Measurements from ENCODE around the gene CRLF2. TPM values are rescaled to one million over a fixed set of nuclear protein-coding genes. Genes with fewer than 3 reads are reported as not detected.

The CRLF2 gene
- total RNA-seq, 1 donor from 2014 or later = not detected

DNA sequence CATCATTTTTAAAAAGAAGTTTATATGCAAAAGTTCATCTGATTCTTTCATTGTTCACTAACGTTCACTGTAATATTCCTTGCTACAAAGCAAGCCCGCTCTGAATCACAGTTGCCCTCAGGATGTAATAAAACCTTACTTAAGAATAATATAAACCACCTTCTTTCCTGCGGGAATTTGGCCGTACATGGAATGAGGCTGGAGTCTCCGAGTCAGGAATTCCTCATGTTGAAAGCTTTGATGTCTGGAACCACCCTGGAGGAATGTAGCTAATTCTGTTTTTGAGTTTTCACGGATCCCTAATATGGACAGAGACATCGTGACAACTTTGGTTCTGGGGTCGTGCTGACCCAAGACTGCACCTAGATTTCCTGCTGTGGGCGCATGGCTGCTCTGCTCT, 58.5 kb downstream of the CRLF2 start:
- no peaks in the 10 kb centered on the region for H3K9me3 ChIP-seq (replicated peaks)
- peaks cover 30% of the 10 kb centered on the region for H3K27me3 ChIP-seq (ENCODE audit: low read depth)
- H3K27ac ChIP-seq (replicated peaks) = no peak overlapping the region
- DNase-seq = no peak
- TF ChIP-seq, protein P1, sequence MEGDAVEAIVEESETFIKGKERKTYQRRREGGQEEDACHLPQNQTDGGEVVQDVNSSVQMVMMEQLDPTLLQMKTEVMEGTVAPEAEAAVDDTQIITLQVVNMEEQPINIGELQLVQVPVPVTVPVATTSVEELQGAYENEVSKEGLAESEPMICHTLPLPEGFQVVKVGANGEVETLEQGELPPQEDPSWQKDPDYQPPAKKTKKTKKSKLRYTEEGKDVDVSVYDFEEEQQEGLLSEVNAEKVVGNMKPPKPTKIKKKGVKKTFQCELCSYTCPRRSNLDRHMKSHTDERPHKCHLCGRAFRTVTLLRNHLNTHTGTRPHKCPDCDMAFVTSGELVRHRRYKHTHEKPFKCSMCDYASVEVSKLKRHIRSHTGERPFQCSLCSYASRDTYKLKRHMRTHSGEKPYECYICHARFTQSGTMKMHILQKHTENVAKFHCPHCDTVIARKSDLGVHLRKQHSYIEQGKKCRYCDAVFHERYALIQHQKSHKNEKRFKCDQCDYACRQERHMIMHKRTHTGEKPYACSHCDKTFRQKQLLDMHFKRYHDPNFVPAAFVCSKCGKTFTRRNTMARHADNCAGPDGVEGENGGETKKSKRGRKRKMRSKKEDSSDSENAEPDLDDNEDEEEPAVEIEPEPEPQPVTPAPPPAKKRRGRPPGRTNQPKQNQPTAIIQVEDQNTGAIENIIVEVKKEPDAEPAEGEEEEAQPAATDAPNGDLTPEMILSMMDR (IDR thresholded peaks at IDR 0.05; ENCODE audit: borderline replicate concordance) = no peak
- intact Hi-C loops (cut with micrococcal nuclease) = no loop called here
- no peak overlapping the region for H3K4me3 ChIP-seq
- no peaks in the 10 kb centered on the region for H3K36me3 ChIP-seq
- H3K4me1 ChIP-seq = no peaks in the 10 kb centered on the region

- TF ChIP-seq, protein P1 (IDR thresholded peaks at IDR 0.05; ENCODE audit: borderline replicate concordance) = no peak
- Histone ChIP-seq H3K9me3 (replicated peaks) (no peaks in the 10 kb centered on the region), H3K36me3 (no peaks in the 10 kb centered on the region), H3K4me1 (no peaks in the 10 kb centered on the region), H3K27me3 (ENCODE audit: low read depth) (peaks cover 46% of the 10 kb centered on the region), H3K27ac (replicated peaks) (no peak overlapping the region), H3K4me3 (no peak overlapping the region)
- no peak for DNase-seq
- intact Hi-C loops (cut with micrococcal nuclease) = no loop called here
Measured at GRCh38 chrX:1152090-1152489, 60.4 kb downstream of the CRLF2 start.

DNA sequence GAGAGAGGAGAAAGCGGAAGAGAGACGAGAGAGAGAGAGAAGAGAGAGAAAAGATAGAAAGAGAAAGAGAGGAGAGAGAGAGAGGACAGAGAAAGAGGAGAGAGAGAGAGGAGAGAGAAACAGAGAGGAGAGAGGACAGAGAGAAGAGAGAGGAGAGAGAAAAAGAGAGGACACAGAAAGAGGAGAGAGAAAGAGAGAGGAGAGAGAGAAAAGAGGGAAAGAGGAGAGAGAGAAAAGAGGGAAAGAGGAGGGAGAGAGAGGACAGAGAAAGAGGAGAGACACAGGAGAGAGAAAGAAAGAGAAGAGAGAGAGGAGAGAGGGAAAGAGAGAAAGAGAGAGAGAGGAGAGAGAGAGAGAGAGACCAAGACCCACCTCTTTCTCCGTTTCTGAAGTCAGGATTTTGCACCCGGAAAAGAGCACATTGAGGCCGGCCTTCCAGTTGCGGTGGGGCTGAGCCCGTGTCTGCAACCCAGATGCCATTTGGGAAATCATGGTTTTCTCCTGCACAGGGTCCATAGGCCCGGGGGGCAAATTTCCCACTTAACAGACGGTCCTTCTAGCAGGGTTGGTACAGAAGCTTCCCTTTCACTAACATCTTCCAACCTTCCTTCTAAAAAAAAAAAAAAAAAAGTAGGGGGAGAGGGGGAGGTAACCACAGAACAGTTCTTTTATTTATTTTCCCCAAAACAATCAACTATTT, 60.9 kb downstream of the CRLF2 start:
- intact Hi-C loops (cut with micrococcal nuclease) = no loop called here
- H3K9me3 ChIP-seq (replicated peaks) = no peaks in the 10 kb centered on the region
- peaks cover 43% of the 10 kb centered on the region for H3K27me3 ChIP-seq (ENCODE audit: low read depth)
- DNase-seq = no peak
- no peak overlapping the region for H3K4me3 ChIP-seq
- H3K27ac ChIP-seq (replicated peaks) = no peak overlapping the region
- no peaks in the 10 kb centered on the region for H3K4me1 ChIP-seq
- TF ChIP-seq, protein P1 (IDR thresholded peaks at IDR 0.05; ENCODE audit: borderline replicate concordance) = no peak
- no peaks in the 10 kb centered on the region for H3K36me3 ChIP-seq

DNA sequence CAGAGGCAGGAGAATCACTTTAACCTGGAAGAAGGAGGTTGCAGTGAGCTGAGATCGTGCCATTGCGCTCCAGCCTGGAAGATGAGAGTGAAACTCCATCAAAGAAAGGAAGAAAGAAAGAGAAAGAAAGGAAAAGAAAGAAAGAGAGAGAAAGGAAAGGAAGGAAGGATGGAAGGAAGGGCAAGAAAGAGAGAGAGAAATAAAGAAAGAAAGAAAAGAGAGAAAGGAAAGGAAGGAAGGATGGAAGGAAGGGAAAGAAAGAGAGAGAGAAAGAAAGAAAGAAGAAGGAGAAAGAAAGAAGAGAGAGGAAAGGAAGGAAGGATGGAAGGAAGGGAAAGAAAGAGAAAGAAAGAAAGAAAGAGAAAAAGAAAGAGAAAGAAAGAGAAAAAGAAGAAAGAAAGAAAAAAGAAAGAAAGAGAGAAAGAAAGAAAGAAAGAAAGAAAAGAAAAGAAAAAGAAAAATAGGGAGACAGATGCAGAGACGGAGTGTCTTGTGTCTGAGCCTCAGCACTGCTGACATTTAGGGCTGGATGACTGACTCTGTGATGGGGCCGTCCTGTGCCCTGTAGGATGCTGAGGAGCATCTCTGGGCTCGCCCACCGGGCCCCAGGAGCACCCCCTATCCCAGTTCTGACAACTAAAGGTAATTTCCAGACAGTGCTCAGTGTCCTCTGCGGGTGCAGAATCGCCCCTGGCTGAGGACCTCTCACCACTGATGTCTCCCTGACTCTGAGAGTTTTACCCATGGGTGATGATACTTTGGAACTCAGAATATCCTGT, 61.7 kb downstream of the CRLF2 start:
- H3K9me3 ChIP-seq (replicated peaks) = no peaks in the 10 kb centered on the region
- no peak overlapping the region for H3K27ac ChIP-seq (replicated peaks)
- intact Hi-C loops (cut with micrococcal nuclease) = no loop called here
- no peak overlapping the region for H3K4me3 ChIP-seq
- no peak for DNase-seq
- peaks cover 43% of the 10 kb centered on the region for H3K27me3 ChIP-seq (ENCODE audit: low read depth)
- TF ChIP-seq, protein P1 (IDR thresholded peaks at IDR 0.05; ENCODE audit: borderline replicate concordance) = no peak
- H3K36me3 ChIP-seq = no peaks in the 10 kb centered on the region
- H3K4me1 ChIP-seq = no peaks in the 10 kb centered on the region

DNA sequence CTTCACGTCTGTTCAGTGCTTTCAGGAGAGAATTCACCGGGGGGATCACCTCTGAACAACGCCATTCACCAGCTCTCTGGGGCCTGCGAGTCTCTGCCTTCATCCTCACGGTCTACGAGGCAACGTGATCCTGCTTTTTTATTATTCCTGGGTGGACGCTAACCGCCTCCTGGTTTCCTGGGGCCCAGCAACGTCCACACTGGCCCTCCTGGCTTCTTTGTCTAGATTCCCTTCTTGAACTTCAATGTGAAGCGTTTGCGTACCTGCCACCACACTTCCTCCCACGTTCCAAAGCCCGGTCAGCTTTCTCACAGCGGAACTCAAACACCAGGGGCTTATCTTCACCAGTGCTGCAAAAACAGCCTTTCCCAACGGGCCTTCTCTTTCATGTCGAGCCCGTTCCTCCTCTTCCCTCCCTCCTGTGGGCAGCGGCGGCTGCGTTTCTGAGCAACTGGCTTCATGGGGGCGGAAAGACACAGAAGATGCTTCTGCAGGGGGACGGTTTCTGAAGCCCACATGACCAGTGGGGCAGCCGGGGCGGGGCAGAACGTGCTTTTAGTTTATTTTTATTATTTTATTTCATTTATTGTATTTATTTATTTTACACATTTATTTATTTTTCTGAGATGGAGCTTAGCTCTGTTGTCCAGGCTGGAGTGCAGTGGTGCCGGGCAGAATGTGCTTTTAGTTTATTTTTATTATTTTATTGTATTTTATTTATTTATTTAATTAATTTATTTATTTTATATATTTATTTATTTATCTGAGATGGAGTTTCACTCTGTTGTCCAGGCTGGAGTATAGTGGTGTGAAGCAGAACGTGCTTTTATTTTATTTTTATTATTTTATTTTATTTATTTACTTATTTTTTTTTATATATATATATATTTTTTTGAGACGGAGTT, 64.6 kb downstream of the CRLF2 start:
- no peaks in the 10 kb centered on the region for H3K4me1 ChIP-seq
- intact Hi-C loops (cut with micrococcal nuclease) = no loop called here
- no peaks in the 10 kb centered on the region for H3K36me3 ChIP-seq
- TF ChIP-seq, protein P1 (IDR thresholded peaks at IDR 0.05; ENCODE audit: borderline replicate concordance) = no peak
- H3K9me3 ChIP-seq (replicated peaks) = no peaks in the 10 kb centered on the region
- no peak for DNase-seq
- no peak overlapping the region for H3K4me3 ChIP-seq
- peaks cover 30% of the 10 kb centered on the region for H3K27me3 ChIP-seq (ENCODE audit: low read depth)
- H3K27ac ChIP-seq (replicated peaks) = no peak overlapping the region

Data from left ventricle myocardium inferior (tissue), 1 donor.